Stimulated activated CD4-positive, alpha-beta T cell treated with anti-CD3 and anti-CD28 coated beads, Interleukin-4, amount 100 ng/mL, for 1 hour (primary cell): ENCODE results near the gene IQCE.

Experiments used
- DNase-seq: peaks from one replicate; pipeline ENCODE4 v3.0.0-alpha.2; 2020

Gene IQCE

DNA sequence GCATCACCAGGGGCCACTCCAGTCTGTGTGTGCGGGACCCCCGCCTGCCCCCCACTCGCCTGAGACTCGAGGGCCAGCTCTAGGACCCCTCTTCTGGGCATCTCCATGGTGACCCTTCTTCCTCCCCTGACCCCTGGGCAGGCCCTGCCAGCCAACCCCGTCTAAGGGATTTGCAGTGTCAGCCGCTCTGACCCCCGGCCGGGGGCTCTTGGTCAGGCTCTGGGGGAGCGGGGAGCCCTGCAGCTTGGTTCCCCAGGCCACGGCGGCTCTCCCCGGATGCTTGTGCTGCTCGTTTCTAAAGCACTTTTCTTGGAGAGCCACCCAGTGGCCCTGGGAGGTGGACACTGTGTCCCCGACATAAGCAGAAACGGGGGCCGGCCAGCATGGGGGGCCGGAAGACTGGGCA lies 78.3 kb downstream of the IQCE start:
- DNase-seq: no peak

DNA sequence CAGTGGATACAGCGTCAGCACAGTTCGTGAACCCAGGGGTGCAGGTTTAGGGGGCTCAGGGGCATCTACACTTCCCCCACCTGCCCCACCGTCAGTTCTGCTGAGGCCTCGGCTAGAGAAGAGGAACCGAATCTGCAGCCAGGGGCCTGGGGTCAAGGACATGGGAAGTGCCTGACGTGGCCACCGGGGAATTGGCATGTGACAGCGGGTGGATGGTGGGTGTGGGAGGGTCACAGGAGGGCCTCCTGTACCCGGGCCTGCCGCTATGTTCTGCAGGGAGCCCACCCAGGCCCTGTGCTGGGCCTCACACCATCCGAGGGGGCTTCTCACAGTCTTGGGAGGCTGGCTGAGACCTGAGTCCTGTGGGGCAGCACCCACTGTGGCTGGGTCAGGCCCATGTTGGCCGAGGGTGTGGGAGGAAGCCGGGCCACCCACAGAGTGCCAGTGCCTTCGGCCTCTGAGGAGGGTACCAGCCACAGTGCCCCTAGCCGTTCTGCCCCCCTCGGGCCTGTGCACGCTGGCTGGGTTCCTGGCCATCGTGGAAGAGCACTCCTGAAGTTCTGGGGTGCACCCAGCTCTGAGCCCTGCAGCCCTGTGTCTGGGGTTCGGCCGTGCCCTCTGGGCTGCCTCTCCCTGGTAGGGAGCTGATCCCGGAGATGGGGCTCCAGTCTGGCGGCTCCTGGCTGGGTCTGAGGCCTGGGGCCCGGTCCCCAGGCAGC lies 78.9 kb downstream of the IQCE start:
- no peak for DNase-seq

DNA sequence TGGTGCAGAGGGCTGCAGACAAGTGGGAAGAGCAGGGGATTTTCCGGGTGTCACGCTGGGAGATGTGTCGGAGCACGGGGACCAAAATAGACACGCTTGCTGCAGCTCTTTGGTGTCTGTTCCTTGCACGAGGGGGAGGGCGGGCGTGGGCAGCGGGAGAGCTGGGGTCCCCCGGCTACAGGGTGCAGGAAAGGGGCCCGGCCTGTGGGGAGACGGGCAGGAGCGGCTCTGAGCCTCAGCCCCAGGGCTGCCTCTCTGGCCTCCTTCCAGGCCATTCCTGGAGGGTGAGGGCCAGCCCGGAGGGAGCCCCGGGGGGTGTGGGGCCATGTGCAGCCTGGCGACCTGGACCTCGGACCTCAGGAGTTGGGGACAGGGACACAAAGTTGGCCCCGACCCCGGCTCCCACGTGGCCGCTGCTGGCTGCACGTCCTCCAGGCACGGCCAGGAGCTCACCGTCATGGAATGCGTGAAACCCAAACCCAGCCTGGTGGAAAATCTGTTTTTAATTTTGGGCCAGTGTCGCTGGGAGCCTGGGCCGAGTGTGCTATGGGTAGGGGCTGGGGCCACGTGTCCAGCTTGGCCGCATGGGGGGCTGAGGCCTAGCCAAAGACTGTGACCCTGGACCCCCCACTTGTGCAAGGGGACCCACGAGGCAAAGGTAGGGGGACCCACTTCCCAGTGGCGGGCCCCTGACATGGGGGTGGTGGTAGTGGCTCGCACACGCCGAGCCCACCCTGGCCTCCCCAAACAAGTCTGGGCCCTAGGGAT lies 79.6 kb downstream of the IQCE start:
- no peak for DNase-seq

DNA sequence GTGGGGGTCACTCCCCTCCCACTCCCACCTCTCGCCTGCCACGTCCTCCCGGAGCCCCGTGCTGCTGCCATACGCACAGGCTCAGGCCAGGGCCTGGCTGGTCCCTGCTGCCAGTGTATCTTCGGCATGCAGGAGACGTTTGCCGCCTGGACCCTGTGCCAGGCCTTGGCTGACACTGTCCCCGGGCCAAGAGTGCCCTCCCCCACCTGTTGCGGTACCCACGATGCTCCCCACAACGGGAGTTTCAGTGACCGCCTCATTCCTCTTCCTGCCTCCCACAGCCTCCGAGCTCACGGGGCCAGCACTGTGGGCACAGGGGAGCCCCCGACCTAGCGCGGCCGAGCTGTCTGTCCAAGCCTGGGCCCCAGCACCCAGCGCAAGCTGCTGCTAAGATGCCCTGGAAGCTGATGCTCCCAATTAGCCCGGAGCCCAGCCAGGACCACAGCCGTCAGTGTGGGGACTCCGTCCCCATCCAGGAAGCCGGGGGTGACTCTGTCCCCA lies 80.5 kb downstream of the IQCE start:
- no peak for DNase-seq

DNA sequence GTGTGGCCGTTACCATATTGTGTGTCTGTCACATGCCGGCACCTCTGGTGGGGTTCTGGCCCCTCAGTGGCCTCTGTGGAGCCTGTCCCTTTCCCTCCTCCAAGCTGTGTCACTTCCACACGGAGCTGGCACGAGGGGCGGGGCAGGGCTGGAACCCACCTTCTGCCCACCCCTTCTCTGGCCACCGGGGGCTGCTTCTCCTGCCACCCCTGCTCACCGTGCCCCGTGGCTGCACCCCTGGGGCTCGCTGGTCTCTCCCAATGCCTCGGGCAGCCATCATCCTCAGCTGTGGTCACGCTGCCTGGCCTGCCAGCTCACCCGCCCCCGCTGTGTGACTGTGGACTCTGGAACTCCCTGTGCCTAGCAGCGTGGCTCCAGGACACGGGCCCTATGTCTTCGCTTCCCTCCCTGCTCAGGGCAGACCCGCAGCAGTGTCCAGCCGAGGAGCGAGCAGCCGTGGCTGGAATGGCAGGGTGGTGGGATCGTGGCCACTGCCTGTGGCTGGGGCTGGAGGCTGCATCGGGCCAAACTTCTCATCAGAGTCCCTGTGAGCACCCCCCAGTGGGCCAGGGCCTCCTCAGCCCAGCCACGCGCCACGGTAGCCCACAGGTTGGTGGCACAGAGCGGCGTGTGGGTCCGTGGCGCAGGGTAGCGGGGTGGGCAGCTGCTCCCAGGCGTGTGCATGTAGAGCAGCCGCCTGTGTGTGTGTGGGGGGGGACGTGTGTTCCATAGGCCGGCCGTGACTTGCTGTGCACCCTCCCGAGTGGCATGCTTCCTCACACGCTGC lies 81.1 kb downstream of the IQCE start:
- DNase-seq: no peak

DNA sequence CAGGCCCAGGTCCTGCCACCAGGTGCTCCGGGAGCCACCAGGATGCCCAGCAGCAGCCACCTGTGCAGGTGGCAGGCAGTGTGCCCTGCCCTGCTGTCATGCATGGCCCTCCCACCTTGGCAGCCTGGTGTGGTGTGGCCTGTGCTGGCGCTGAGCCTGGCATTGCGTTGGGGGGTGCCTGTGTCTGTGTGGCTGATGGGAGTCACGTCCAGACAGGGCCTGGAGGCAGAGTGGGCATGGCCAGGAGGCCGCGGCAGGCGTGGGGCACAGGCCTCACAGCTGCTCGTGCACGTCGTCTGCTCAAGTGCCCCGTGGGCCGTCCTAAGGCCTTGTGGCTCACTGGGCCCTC lies 81.7 kb downstream of the IQCE start:
- no peak for DNase-seq

DNA sequence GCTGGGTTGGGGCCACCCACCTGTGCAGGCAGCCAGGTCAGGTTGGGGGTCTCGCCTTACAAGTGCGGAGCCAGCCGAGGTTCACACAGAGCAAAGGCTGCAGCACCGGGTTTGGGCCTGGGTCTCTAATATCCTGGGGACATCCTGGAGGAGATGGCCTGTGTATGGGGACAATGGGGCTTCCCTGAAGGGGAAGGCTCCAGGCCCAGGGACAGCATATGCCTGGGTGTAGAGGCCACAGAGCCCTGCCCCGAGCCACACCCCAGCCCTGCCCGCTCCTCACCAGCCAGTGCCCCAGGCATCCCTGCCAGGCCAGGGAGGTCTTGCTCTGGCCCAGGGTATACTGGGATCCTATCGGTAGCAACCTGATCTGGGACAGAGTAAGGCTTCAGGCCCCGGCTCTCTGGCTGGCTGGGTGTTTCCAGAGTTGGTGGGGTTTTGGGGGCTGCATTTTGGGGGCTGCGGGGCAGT lies 82.1 kb downstream of the IQCE start:
- no peak for DNase-seq

DNA sequence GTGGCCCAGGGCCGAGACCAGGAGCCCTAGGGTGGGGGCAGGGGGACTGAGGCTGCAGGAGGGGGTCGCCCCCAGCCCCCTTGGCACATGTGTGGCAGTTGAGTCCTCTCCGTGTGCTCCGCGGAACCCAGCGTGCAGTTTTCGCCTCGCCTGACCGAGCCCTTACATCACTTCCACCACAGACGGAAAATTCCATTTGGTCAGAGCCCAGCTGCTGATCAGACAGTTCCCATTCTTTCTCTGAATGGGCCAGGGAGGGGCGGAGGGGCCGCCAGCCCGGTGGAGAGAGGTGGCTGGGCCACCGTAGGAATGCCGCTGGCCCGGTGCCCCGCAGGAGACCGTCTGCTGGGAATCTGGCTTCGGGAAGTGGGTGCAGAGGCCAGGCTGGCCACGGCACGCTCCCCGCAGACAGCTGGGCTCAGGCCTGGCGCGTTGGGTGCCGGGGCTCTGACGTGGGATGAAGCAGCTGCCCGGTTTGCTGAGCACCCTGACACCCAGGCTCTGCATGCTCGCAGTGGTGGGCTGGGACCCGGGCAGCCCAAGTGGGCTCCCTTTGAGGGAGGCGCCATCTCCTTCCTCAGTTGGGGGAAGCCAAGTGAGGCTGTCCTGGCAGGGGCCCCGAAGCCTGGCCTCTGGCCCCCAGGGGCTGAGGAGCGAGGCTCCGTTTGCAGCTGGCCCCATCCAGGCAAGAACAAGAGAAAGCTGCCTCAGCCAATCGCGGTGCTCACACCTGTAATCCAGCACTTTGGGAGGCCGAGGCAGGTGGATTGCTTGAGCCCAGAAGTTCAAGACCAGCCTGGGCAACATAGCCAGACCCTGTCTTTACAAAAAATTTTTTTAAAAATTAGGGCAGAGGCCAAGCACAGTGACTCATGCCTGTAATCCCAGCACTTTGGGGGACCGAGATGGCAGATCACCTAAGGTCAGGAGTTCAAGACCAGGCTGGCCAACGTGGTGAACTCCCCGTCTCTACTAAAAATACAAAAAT lies 82.9 kb downstream of the IQCE start:
- DNase-seq: no peak

- no peak for DNase-seq
These were observed 84.8 kb downstream of the IQCE start for GRCh38 chr7:2643386-2644219.

DNA sequence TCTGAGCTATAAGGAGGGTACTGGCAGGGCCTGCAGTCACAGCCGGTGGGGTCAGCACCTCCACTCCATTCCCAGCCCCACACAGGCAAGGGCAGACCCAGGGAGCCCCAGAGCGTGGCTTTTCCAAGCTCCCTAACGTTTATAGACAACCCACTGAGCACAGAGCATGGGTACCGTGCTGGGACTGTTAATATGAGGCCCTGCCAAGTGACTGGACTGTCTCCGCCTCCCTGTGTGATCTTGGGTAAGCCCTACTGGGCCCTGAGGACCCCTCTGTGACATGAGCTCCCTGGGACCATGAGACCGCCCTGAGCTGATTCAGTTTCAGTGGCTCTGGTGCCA lies 85.4 kb downstream of the IQCE start:
- no peak for DNase-seq

DNA sequence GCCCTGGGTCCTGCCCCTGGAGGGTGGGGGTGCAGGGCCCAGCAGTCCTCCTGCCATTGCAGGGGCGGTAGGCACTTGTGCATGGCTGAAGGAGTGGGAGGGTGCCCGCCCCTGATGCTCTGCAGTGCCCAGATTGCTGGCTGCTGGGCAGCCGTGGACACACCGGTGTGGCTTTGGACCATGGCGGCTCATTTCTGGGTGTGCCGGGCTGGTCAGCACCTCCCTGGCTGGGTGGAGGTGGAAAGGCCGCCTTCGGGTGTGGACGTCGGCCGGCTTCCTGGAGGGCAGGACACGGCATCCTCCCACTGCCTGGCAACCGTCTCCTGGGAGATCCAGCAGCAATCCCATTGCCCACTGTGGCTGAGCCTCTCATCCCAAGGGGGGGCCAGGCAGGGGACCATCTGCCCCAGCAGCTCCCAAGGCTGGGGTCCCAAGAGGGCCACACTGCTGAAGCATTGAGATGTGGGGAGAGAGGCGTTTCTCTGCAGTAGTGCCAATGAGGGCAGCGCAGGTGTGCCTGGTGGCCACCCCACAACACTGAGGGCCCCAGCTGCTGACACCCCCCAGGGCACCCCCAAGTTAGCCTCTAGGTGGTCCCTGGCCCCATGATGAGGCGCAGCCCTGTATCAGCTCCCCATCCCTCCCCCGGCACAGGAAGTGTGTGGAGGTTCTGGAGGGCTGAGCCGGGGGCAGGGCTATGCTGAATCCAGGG lies 85.9 kb downstream of the IQCE start:
- no peak for DNase-seq

DNA sequence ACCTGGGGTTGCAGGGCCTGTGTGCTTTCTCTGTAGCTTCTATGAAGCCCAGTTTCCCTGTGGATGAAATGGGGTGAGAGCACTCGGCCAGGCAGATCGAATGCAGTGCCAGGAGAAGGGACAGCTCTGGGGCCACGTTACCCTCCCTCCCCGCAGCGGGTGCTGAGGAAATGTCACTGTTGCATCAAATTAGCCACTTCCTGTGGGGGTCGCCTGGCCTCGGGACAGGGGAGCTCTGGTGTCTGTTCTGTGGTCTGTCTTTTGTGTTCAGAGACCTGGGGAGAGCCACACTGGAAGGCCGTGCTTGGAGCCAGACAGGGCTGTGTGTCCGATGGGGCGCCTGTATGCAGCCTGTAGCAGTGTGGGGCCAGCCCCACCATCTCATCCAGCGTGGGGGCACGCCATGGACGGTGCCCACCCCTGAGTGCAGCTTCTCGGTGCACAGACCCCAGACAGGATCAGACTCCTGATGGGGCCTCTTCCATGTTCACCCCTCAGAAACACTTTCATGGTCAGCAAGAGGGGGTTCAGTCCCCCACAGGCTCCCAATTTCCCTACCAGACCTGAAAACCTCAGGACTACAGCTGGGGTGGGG lies 86.6 kb downstream of the IQCE start:
- no peak for DNase-seq

- no peak for DNase-seq
These were observed 87.5 kb downstream of the IQCE start for GRCh38 chr7:2646336-2646679.

- DNase-seq: no peak
These were observed 88.1 kb downstream of the IQCE start for GRCh38 chr7:2646680-2647571.

- no peak for DNase-seq
These were observed 88.9 kb downstream of the IQCE start for GRCh38 chr7:2647594-2648172.

GRCh38 chr7:2649139-2649838 lies 90.5 kb downstream of the IQCE start:
- no peak for DNase-seq

DNA sequence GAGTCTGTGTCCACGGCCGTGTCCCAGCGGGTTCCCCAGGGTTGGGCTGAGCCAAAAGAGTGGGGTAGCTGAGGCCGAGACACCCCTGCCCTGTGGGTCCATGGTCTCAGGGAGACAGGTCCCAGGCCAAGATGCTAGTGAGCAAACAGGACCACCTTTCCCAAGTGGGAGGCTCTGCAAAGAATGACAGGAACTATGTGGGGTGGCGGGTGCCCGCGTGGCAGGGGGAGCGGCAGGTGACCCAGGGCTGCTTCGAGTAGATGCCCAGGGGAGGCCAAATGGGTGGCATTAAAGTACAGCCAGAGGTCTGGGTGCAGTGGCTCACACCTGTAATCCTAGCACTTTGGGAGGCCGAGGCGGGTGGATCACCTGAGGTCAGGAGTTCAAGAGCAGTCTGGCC lies 91.2 kb downstream of the IQCE start:
- no peak for DNase-seq

- DNase-seq: no peak
These were observed 91.7 kb downstream of the IQCE start for GRCh38 chr7:2650451-2650850.
